ENCODE data around the gene MUC2.

DNA sequence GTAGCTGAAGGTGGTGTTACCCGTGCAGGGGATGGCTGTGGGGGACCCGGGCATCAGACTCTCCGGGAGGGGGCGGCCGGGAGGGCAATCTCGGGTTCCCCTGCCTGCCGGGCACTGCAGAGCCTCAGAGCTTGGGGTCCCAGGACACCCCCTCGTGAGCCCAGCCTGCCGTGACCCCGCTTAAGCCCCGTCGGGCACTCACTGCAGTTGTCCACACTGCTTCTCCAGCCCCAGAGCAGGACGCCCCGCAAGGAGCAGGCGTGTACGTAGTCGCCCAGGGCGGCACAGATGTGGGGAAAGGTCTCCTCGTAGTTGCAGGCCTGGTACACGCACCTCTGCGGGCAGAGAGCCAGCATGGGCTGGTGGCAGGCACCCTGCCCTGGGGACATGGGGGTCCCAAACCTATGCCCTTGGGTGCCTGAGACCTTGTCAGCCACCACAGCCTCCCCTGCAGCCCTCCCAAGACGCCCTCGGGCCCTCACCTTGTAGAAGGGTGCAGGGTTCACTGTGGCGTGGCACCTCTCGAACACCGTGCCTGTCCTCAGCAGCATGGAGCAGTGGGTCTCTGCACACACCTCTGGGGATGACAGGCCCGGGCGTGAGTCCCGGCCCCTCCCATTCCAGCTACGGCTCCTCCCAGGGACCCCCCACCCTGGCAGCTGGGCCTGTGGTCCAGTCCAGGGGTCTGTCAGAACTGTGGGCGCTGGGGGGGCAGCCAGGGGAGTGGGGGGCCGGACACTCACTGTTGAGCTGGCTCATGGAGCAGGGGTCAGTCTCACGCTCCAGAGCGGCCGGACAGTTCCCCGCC lies 47.0 kb upstream of the MUC2 start:
- no peak for TF ChIP-seq CTCF (IDR thresholded peaks at IDR 0.05; ENCODE audit: insufficient read depth, low read length)
- TF ChIP-seq POLR2AphosphoS5 (IDR thresholded peaks at IDR 0.05; ENCODE audit: low read depth): no peak
- TF ChIP-seq, protein P1, sequence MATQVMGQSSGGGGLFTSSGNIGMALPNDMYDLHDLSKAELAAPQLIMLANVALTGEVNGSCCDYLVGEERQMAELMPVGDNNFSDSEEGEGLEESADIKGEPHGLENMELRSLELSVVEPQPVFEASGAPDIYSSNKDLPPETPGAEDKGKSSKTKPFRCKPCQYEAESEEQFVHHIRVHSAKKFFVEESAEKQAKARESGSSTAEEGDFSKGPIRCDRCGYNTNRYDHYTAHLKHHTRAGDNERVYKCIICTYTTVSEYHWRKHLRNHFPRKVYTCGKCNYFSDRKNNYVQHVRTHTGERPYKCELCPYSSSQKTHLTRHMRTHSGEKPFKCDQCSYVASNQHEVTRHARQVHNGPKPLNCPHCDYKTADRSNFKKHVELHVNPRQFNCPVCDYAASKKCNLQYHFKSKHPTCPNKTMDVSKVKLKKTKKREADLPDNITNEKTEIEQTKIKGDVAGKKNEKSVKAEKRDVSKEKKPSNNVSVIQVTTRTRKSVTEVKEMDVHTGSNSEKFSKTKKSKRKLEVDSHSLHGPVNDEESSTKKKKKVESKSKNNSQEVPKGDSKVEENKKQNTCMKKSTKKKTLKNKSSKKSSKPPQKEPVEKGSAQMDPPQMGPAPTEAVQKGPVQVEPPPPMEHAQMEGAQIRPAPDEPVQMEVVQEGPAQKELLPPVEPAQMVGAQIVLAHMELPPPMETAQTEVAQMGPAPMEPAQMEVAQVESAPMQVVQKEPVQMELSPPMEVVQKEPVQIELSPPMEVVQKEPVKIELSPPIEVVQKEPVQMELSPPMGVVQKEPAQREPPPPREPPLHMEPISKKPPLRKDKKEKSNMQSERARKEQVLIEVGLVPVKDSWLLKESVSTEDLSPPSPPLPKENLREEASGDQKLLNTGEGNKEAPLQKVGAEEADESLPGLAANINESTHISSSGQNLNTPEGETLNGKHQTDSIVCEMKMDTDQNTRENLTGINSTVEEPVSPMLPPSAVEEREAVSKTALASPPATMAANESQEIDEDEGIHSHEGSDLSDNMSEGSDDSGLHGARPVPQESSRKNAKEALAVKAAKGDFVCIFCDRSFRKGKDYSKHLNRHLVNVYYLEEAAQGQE (IDR thresholded peaks at IDR 0.05; ENCODE audit: insufficient replicate concordance, low read depth): no peak
- no peak for TF ChIP-seq SPI1 (IDR thresholded peaks at IDR 0.05; ENCODE audit: borderline replicate concordance, low read depth)
